Measurements from ENCODE around the gene GPC6.

GPC6 gene

GRCh38 chr13:93646245-93646644 is 419.6 kb downstream of the GPC6 start:
- H4K20me1 ChIP-seq (ENCODE audit: low read depth, low read length): no peaks in the 10 kb centered on the region
- no peak overlapping the region for H3K9ac ChIP-seq (ENCODE audit: low read length)
- no peak overlapping the region for H3K4me3 ChIP-seq (ENCODE audit: insufficient read depth, low read length, poor library complexity, severe bottlenecking)
- H3K9me3 ChIP-seq (ENCODE audit: insufficient read depth, low read length): no peaks in the 10 kb centered on the region
- no peaks in the 10 kb centered on the region for H3K9me2 ChIP-seq (replicated peaks; ENCODE audit: insufficient read depth, low read length)
- no peaks in the 10 kb centered on the region for H3F3A ChIP-seq (ENCODE audit: insufficient read depth)
- no peaks in the 10 kb centered on the region for H3K36me3 ChIP-seq (ENCODE audit: low read length)
- H3K27me3 ChIP-seq (ENCODE audit: low read length): no peaks in the 10 kb centered on the region
- no peak for TF ChIP-seq CTCF (IDR thresholded peaks at IDR 0.05; ENCODE audit: insufficient read depth, low read length, poor library complexity, severe bottlenecking)
- TF ChIP-seq EZH2phosphoT487 (conservative IDR thresholded peaks at IDR 0.05; ENCODE audit: low read length): no peak
- no peak overlapping the region for H3K27ac ChIP-seq (ENCODE audit: low read depth, low read length)
- no peak overlapping the region for H3K4me2 ChIP-seq (ENCODE audit: low read depth, low read length, poor library complexity, severe bottlenecking)
- no peaks in the 10 kb centered on the region for H3K79me2 ChIP-seq (ENCODE audit: insufficient read depth, low read length)
- H2AFZ ChIP-seq (ENCODE audit: low read depth, low read length, severe bottlenecking): no peak overlapping the region

- no peaks in the 10 kb centered on the region for H4K20me1 ChIP-seq (ENCODE audit: low read depth, low read length)
- no peaks in the 10 kb centered on the region for H3K36me3 ChIP-seq (ENCODE audit: low read length)
- no peaks in the 10 kb centered on the region for H3K27me3 ChIP-seq (ENCODE audit: low read length)
- no peaks in the 10 kb centered on the region for H3K79me2 ChIP-seq (ENCODE audit: insufficient read depth, low read length)
- H3K4me3 ChIP-seq (ENCODE audit: insufficient read depth, low read length, poor library complexity, severe bottlenecking): no peak overlapping the region
- H3K9ac ChIP-seq (ENCODE audit: low read length): no peak overlapping the region
- H3F3A ChIP-seq (ENCODE audit: insufficient read depth): no peaks in the 10 kb centered on the region
- H2AFZ ChIP-seq (ENCODE audit: low read depth, low read length, severe bottlenecking): no peak overlapping the region
- no peak overlapping the region for H3K27ac ChIP-seq (ENCODE audit: low read depth, low read length)
- no peaks in the 10 kb centered on the region for H3K9me2 ChIP-seq (replicated peaks; ENCODE audit: insufficient read depth, low read length)
- H3K9me3 ChIP-seq (ENCODE audit: insufficient read depth, low read length): no peaks in the 10 kb centered on the region
- TF ChIP-seq EZH2phosphoT487 (conservative IDR thresholded peaks at IDR 0.05; ENCODE audit: low read length) (no peak), CTCF (IDR thresholded peaks at IDR 0.05; ENCODE audit: insufficient read depth, low read length, poor library complexity, severe bottlenecking) (no peak)
- no peak overlapping the region for H3K4me2 ChIP-seq (ENCODE audit: low read depth, low read length, poor library complexity, severe bottlenecking)
Measured at GRCh38 chr13:93649496-93649895, 422.9 kb downstream of the GPC6 start.

GRCh38 chr13:93653776-93654175 is 427.2 kb downstream of the GPC6 start:
- Histone ChIP-seq H3K9me2 (replicated peaks; ENCODE audit: insufficient read depth, low read length) (no peaks in the 10 kb centered on the region), H3K9me3 (ENCODE audit: insufficient read depth, low read length) (no peaks in the 10 kb centered on the region), H3K9ac (ENCODE audit: low read length) (no peak overlapping the region), H3K27me3 (ENCODE audit: low read length) (no peaks in the 10 kb centered on the region), H3K36me3 (ENCODE audit: low read length) (no peaks in the 10 kb centered on the region), H3K4me3 (ENCODE audit: insufficient read depth, low read length, poor library complexity, severe bottlenecking) (no peak overlapping the region), H3F3A (ENCODE audit: insufficient read depth) (no peaks in the 10 kb centered on the region), H4K20me1 (ENCODE audit: low read depth, low read length) (no peaks in the 10 kb centered on the region), H3K27ac (ENCODE audit: low read depth, low read length) (no peak overlapping the region), H3K79me2 (ENCODE audit: insufficient read depth, low read length) (no peaks in the 10 kb centered on the region), H2AFZ (ENCODE audit: low read depth, low read length, severe bottlenecking) (no peak overlapping the region), H3K4me2 (ENCODE audit: low read depth, low read length, poor library complexity, severe bottlenecking) (no peak overlapping the region)
- TF ChIP-seq CTCF (IDR thresholded peaks at IDR 0.05; ENCODE audit: insufficient read depth, low read length, poor library complexity, severe bottlenecking): no peak

GRCh38 chr13:93655154-93655553 is 428.5 kb downstream of the GPC6 start:
- Histone ChIP-seq H3F3A (ENCODE audit: insufficient read depth) (no peaks in the 10 kb centered on the region), H3K27me3 (ENCODE audit: low read length) (no peaks in the 10 kb centered on the region), H4K20me1 (ENCODE audit: low read depth, low read length) (no peaks in the 10 kb centered on the region), H3K79me2 (ENCODE audit: insufficient read depth, low read length) (no peaks in the 10 kb centered on the region), H3K9me2 (replicated peaks; ENCODE audit: insufficient read depth, low read length) (no peaks in the 10 kb centered on the region), H3K9me3 (ENCODE audit: insufficient read depth, low read length) (no peaks in the 10 kb centered on the region), H3K36me3 (ENCODE audit: low read length) (no peaks in the 10 kb centered on the region), H3K4me3 (ENCODE audit: insufficient read depth, low read length, poor library complexity, severe bottlenecking) (no peak overlapping the region), H3K4me2 (ENCODE audit: low read depth, low read length, poor library complexity, severe bottlenecking) (no peak overlapping the region), H3K9ac (ENCODE audit: low read length) (no peak overlapping the region), H3K27ac (ENCODE audit: low read depth, low read length) (no peak overlapping the region), H2AFZ (ENCODE audit: low read depth, low read length, severe bottlenecking) (no peak overlapping the region)
- no peak for TF ChIP-seq EZH2phosphoT487 (conservative IDR thresholded peaks at IDR 0.05; ENCODE audit: low read length)
- no peak for TF ChIP-seq CTCF (IDR thresholded peaks at IDR 0.05; ENCODE audit: insufficient read depth, low read length, poor library complexity, severe bottlenecking)
